ENCODE results near the gene LY6G6C. TPM values are rescaled to one million over a fixed set of nuclear protein-coding genes. Genes with fewer than 3 reads are reported as not detected.

Gene LY6G6C
- total and polyA plus RNA-seq, 2 of the 13 experiments (the other 11 are each of a cell fraction or from before 2014, with no cell fraction given), result 0.15 TPM; not detected in 1

DNA sequence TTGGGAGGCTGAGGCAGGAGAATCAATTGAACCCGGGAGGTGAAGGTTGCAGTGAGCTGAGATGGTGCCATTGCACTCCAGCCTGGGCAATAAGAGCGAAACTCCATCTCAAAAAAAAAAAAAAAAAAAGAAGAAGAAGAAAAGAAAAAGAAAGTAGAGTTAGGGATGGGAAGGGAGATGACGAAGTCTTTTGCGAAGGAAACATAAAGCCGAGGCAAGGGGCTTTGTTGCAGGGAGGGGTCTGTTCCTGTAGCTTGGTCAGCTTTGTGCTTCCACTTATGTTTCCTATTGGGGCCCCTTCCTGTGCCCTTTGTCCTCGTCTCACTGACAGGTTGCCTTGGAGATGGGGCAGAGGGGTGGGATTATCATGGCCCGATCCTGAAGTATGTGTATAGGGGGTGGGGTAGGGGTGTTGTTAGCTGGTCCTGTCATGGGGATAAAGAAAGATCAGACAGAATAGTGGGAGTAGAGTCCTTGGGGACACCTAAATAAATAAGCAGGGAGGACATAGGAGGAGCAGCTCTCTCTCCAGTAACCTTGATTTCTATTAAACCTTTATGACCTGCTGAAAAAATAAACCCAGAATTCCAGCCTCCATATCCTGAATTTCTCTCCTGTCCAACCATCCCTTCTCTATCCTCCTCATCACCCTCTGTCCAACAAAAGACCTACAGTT, 15.9 kb upstream of the LY6G6C start:
- Histone ChIP-seq H3K36me3 (replicated peaks in 1 of 2; ENCODE audit: control insufficient read depth in 1 of 2, insufficient read depth in 2 of 2, low read length in 2 of 2) (peaks cover 10 to 27% of the 10 kb centered on the region in 2 experiments), H3K79me2 (ENCODE audit: insufficient read depth, low read length) (peaks cover 41% of the 10 kb centered on the region), H3K4me2 (ENCODE audit: low read depth, low read length) (peak overlapping the region; percentile 98), H3K27me3 (ENCODE audit: control insufficient read depth in 1 of 2, insufficient read depth in 2 of 2, low read length in 2 of 2) (no peaks in the 10 kb centered on the region; a peak in 1 of 5 replicates), H3K9ac (ENCODE audit: insufficient read depth, low read depth, low read length) (peak overlapping the region; percentile 98), H2AFZ (ENCODE audit: low read length) (no peak overlapping the region), H3K27ac (ENCODE audit: extremely low read length, insufficient read depth, low read length) (peak overlapping the region; percentile 99), H3K4me1 (ENCODE audit: insufficient read depth, low read length) (peaks cover 65% of the 10 kb centered on the region), H3K4me3 (replicated peaks in 1 of 3; ENCODE audit: insufficient read depth in 1 of 3, low read depth in 2 of 3, low read length in 3 of 3) (peak overlapping the region; percentile 71 to 92 (median 92); a peak in 5 of 6 replicates), H4K20me1 (ENCODE audit: insufficient read depth, low read length) (peaks cover 18% of the 10 kb centered on the region; the same call in 1 of the 2 replicates), H3K9me3 (ENCODE audit: low read length) (no peaks in the 10 kb centered on the region)
- ATAC-seq (peak; percentile 67), DNase-seq (ENCODE audit: low spot score) (peak; percentile 99), FAIRE-seq (peak; percentile 94)
- ChIA-PET CTCF (ENCODE audit: low intra/inter-chr PET ratio, low total read pairs) (no interaction called here), POLR2A (interaction anchor here (0.5 to 11.3 kb wide), 54 partner anchors 8 to 1234 kb away, joined by 3 to 279 read pairs (median 10); partner anchors contain the start of genes ABHD16A, APOM, BAG6 and C2)
- no TSS peak for BruUV-seq (replicated peaks)
- in situ Hi-C loops (cut with HindIII; ENCODE audit: extremely low pct_ligation_motif_present, low pct_unique_long_range_greater_than_20kb) (no loop called here), intact Hi-C loops (cut with micrococcal nuclease; ENCODE audit: unreplicated experiment) (loop anchor here (1.0 to 5.0 kb wide), 3 partner anchors 8 to 70 kb away; partner anchors contain the start of genes ABHD16A, DDAH2 and LSM2)
- WGBS (ENCODE audit: low lambda C conversion rate), result 1% methylated on average over 7 of the region's 7 CpGs
- TF ChIP-seq, protein P1, sequence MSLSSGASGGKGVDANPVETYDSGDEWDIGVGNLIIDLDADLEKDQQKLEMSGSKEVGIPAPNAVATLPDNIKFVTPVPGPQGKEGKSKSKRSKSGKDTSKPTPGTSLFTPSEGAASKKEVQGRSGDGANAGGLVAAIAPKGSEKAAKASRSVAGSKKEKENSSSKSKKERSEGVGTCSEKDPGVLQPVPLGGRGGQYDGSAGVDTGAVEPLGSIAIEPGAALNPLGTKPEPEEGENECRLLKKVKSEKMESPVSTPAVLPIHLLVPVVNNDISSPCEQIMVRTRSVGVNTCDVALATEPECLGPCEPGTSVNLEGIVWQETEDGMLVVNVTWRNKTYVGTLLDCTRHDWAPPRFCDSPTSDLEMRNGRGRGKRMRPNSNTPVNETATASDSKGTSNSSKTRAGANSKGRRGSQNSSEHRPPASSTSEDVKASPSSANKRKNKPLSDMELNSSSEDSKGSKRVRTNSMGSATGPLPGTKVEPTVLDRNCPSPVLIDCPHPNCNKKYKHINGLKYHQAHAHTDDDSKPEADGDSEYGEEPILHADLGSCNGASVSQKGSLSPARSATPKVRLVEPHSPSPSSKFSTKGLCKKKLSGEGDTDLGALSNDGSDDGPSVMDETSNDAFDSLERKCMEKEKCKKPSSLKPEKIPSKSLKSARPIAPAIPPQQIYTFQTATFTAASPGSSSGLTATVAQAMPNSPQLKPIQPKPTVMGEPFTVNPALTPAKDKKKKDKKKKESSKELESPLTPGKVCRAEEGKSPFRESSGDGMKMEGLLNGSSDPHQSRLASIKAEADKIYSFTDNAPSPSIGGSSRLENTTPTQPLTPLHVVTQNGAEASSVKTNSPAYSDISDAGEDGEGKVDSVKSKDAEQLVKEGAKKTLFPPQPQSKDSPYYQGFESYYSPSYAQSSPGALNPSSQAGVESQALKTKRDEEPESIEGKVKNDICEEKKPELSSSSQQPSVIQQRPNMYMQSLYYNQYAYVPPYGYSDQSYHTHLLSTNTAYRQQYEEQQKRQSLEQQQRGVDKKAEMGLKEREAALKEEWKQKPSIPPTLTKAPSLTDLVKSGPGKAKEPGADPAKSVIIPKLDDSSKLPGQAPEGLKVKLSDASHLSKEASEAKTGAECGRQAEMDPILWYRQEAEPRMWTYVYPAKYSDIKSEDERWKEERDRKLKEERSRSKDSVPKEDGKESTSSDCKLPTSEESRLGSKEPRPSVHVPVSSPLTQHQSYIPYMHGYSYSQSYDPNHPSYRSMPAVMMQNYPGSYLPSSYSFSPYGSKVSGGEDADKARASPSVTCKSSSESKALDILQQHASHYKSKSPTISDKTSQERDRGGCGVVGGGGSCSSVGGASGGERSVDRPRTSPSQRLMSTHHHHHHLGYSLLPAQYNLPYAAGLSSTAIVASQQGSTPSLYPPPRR (CRISPR knock-in tag; IDR thresholded peaks at IDR 0.05; ENCODE audit: borderline replicate concordance), result peak; percentile 96
- TF ChIP-seq ZNF75D (CRISPR knock-in tag; IDR thresholded peaks at IDR 0.05; ENCODE audit: borderline replicate concordance) (no peak), ZNF709 (CRISPR knock-in tag; IDR thresholded peaks at IDR 0.05) (peak; percentile 70; the same call in 1 of the 2 replicates), NFAT5 (CRISPR knock-in tag; IDR thresholded peaks at IDR 0.05) (no peak), ZNF230 (CRISPR knock-in tag; IDR thresholded peaks at IDR 0.05) (no peak)
- TF ChIP-seq, protein P2, sequence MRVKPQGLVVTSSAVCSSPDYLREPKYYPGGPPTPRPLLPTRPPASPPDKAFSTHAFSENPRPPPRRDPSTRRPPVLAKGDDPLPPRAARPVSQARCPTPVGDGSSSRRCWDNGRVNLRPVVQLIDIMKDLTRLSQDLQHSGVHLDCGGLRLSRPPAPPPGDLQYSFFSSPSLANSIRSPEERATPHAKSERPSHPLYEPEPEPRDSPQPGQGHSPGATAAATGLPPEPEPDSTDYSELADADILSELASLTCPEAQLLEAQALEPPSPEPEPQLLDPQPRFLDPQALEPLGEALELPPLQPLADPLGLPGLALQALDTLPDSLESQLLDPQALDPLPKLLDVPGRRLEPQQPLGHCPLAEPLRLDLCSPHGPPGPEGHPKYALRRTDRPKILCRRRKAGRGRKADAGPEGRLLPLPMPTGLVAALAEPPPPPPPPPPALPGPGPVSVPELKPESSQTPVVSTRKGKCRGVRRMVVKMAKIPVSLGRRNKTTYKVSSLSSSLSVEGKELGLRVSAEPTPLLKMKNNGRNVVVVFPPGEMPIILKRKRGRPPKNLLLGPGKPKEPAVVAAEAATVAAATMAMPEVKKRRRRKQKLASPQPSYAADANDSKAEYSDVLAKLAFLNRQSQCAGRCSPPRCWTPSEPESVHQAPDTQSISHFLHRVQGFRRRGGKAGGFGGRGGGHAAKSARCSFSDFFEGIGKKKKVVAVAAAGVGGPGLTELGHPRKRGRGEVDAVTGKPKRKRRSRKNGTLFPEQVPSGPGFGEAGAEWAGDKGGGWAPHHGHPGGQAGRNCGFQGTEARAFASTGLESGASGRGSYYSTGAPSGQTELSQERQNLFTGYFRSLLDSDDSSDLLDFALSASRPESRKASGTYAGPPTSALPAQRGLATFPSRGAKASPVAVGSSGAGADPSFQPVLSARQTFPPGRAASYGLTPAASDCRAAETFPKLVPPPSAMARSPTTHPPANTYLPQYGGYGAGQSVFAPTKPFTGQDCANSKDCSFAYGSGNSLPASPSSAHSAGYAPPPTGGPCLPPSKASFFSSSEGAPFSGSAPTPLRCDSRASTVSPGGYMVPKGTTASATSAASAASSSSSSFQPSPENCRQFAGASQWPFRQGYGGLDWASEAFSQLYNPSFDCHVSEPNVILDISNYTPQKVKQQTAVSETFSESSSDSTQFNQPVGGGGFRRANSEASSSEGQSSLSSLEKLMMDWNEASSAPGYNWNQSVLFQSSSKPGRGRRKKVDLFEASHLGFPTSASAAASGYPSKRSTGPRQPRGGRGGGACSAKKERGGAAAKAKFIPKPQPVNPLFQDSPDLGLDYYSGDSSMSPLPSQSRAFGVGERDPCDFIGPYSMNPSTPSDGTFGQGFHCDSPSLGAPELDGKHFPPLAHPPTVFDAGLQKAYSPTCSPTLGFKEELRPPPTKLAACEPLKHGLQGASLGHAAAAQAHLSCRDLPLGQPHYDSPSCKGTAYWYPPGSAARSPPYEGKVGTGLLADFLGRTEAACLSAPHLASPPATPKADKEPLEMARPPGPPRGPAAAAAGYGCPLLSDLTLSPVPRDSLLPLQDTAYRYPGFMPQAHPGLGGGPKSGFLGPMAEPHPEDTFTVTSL (CRISPR knock-in tag; IDR thresholded peaks at IDR 0.05; ENCODE audit: borderline replicate concordance), result peak; percentile 69; the same call in 1 of the 2 replicates

All from HepG2 (cell line).